GM18499 (cell line): Measurements from ENCODE around the gene C1orf174.

Source experiments
- ATAC-seq: cut with Tn5 transposase; IDR thresholded peaks from one replicate; pipeline ENCODE4 v1.9.1; 2021; ENCODE audit warnings: moderate number of reproducible peaks; ENCODE audit not compliant: insufficient read depth, unreplicated experiment

The C1orf174 gene

GRCh38 chr1:3900150-3900968 is at the start of gene C1orf174:
Gene C1orf174, minus strand, starts transcription at chr1:3900272. Its CDS starts 86 bp downstream, at chr1:3900186.
- ATAC-seq, result peak; percentile 38

GRCh38 chr1:3948344-3948743 is 48.3 kb upstream of the C1orf174 start:
- no peak for ATAC-seq

GRCh38 chr1:3945916-3946840 is 46.1 kb upstream of the C1orf174 start:
- ATAC-seq, result no peak

- ATAC-seq, result no peak
Observed at GRCh38 chr1:3945222-3945621, 45.1 kb upstream of the C1orf174 start.

- no peak for ATAC-seq
Observed at GRCh38 chr1:3944578-3945125, 44.6 kb upstream of the C1orf174 start.

GRCh38 chr1:3943806-3944577 is 43.9 kb upstream of the C1orf174 start:
- ATAC-seq, result no peak

- ATAC-seq, result no peak
Observed at GRCh38 chr1:3943123-3943431, 43.0 kb upstream of the C1orf174 start.

GRCh38 chr1:3942416-3943122 is 42.5 kb upstream of the C1orf174 start:
- ATAC-seq, result no peak

- no peak for ATAC-seq
Observed at GRCh38 chr1:3940754-3941345, 40.8 kb upstream of the C1orf174 start.

GRCh38 chr1:3940081-3940753 is 40.1 kb upstream of the C1orf174 start:
- no peak for ATAC-seq

GRCh38 chr1:3939242-3940080 is 39.4 kb upstream of the C1orf174 start:
- no peak for ATAC-seq

- no peak for ATAC-seq
Observed at GRCh38 chr1:3932156-3932919, 32.3 kb upstream of the C1orf174 start.

- no peak for ATAC-seq
Observed at GRCh38 chr1:3931007-3931912, 31.2 kb upstream of the C1orf174 start.

- no peak for ATAC-seq
Observed at GRCh38 chr1:3930301-3931006, 30.4 kb upstream of the C1orf174 start.

- no peak for ATAC-seq
Observed at GRCh38 chr1:3929126-3929525, 29.1 kb upstream of the C1orf174 start.

GRCh38 chr1:3928586-3928985 is 28.5 kb upstream of the C1orf174 start:
- ATAC-seq, result no peak
